NCI-H510A treated with DMSO at 0.1 percent for 48 hours (cell line): ENCODE results near the gene RGS16.

Experiments
- DNase-seq: peaks from one replicate; lab custom pipeline; 2025; lab: John Stamatoyannopoulos, UW

The RGS16 gene

DNA sequence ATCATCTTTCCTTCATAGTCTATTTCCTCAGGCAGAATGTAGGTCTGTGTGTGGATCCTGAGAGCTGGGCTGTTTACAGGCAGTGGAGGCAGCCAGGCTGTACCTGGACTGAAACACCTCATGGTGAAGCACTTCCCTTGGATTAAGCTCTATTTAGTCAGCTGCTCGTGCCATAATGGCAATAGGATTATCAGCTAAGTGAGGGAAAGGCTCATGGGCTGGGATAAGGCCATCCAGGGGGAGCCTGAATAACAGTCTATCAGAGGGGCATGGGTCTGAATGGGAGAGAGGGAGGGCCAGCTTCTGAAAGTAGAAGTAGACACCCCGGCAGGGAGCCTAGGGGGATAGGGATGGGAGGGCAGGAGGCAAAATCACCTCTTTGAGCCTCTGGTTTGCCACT is 23.5 kb downstream of the RGS16 start:
- DNase-seq: no peak

GRCh38 chr1:182575540-182576149 is 28.5 kb downstream of the RGS16 start:
- no peak for DNase-seq

DNA sequence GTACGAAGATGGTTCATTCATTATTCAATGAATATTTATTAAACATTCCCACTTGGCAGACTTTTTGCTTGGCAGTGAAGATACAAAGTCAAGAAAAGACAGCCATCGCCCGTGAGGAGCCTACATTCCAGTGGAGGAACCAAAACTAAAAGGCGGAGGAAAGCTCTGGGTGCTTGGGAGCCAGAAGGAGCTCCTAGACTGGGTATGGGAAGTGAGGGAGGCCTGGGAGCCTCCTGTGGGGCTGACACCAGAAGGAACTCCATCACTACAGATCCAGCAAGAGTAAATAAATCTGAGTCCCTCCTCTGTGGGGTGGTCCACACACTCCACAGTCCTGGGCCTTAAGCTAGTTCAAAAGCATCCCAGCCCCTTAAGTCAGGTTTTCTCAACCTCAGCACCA is 30.0 kb downstream of the RGS16 start:
- no peak for DNase-seq

DNA sequence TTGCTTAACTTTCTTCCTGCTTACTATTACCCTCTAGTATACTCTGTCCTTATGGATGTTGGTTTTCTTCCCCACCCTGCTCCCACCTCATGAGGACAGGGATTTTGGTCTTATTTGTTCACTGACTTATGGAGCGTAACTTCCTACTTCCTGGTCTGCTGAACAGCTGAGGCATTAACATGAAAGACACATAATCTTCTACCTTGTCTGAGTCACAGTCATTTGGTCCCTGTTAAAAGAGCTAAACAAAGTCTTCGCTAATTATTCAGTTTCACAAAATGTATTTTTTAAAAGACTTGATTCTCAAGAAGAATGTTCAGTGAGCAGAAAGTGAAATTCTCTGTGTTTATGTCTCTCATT is 33.6 kb downstream of the RGS16 start:
- DNase-seq: no peak

DNA sequence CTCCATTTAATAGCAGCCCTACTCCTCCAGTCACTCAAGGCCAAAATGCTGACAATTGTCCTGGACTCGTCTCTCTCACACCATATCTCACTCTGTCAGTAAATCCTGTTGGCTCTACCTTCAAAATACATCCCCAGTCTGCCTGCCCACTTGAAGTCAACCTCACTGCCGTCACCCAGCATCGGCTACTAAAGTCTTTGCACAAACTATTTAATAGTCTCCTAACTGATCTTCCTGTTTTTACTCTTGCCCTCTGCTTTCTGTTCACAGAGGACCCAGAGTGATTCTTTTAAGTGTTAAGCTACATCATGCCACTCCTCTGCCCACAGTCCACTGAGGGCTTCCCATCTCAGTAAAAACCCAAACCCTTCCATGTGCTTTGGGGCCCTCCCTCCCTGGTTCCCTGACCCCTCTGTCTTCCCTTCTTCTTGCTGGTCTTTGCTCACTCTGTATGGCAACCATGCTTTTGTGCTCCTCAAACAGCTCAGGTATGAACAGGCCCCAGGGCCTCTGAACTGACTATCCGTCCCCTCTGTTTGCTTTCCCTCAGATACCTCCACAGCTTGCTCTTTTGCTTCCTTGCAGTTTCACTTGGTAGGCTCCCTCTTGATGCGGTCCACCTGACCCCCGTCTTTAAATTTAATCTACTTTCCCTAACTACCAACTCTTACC is 34.1 kb downstream of the RGS16 start:
- no peak for DNase-seq

GRCh38 chr1:182568647-182569284 is 35.4 kb downstream of the RGS16 start:
- DNase-seq: no peak

- DNase-seq: no peak
Measured at GRCh38 chr1:182567629-182568028, 36.6 kb downstream of the RGS16 start.

GRCh38 chr1:182565537-182565936 is 38.7 kb downstream of the RGS16 start:
- DNase-seq: no peak

- DNase-seq: no peak
Measured at GRCh38 chr1:182564406-182565004, 39.7 kb downstream of the RGS16 start.

DNA sequence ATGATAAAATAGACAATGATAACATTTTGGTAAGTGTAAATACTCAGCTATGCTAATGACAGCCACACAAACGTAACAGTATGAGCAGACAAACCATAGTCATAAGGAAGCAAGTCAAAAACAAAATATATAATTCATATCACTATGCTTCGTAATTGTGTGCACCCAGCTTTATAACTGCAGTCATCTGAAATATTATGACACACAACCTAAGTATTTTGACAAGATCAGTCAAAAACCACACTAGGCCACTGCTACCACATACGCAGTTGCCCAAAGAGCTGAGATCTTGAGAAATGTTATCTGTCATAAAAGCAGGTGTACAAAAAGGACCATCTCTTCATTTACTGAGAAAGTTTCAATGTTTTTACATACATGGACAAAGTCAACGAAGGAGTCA is 41.1 kb downstream of the RGS16 start:
- no peak for DNase-seq

- no peak for DNase-seq
Measured at GRCh38 chr1:182561456-182561855, 42.7 kb downstream of the RGS16 start.

DNA sequence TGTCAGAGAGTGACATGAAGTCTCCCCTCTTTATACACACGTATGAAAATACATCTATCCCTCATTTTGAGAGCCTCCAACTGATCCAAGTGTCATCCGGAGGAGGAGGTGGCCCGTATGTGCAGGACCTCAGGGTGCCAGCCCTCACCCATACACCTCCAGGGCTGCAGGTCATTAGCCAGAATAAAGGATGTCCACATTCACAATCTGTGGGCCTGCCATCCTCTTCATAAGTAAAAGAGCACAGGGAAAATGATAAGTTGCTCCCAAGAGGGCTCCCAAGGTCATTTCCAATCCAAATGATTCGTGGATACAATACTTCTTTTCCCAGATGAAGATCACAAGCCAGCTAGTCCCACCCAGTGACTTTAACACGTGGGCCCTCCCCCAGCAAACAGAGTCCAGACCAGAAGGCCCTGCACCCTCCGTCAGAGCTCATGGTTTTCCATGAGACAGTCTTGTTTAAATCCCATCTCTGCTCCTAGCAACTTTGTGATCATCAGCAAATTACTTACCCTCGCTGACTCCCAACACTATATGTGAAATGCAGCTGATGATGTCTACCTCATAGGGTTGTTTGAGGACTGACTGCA is 43.7 kb downstream of the RGS16 start:
- DNase-seq: no peak

- DNase-seq: no peak
Measured at GRCh38 chr1:182556279-182556678, 47.9 kb downstream of the RGS16 start.

GRCh38 chr1:182555493-182555892 is 48.7 kb downstream of the RGS16 start:
- no peak for DNase-seq

DNA sequence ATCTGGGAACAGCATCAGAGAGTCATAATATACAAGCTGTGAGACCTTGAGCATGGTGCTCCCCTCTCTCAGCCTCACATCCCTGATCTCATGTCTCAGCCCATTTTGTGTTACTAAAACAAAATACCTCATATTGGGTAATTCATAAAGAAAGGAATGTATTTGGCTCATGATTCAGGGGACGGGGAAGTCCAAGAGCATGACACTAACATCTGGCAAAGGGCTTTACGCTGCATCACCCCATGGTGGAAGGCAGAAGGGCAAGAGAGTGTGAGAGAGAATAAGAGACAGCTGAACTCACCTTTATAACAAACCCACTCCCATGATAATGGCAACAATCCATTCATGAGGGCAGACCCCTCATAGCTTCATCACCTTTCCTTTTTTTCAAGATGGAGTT is 51.7 kb downstream of the RGS16 start:
- DNase-seq: no peak

DNA sequence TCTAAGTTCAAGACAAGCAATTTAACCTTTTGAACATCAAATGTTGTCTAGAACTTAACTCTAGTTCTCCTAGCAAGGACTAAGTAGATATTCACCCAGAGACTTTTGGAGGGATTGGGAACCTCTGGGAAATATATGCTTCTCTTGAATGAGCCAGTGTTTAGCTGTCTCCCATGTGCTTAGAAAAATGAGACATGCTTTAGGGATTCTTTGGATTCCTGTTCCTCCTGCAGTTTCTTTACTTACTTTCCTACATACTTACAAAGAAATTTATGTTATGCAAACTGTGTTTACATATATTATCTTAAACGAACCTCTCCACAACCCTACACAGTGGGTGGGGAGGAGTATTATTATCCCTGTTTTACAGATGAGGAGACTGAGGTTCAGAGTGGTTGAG is 54.4 kb downstream of the RGS16 start:
- DNase-seq: no peak

- DNase-seq: no peak
Measured at GRCh38 chr1:182549346-182549745, 54.8 kb downstream of the RGS16 start.
